ENCODE measurements around the gene OGFR.

- TF ChIP-seq CTCF (IDR thresholded peaks at IDR 0.05 in 2 of 3, conservative IDR thresholded peaks at IDR 0.05 in 1 of 3; ENCODE audit: borderline replicate concordance in 1 of 3, insufficient read depth in 1 of 3, low read depth in 2 of 3, low read length in 2 of 3) (no peak), EZH2phosphoT487 (IDR thresholded peaks at IDR 0.05; ENCODE audit: borderline replicate concordance) (no peak), ELF1 (IDR thresholded peaks at IDR 0.05; ENCODE audit: borderline replicate concordance, low read depth) (no peak), YY1 (IDR thresholded peaks at IDR 0.05; ENCODE audit: extremely low read depth, insufficient replicate concordance, low read depth, low read length) (no peak), POLR2A (IDR thresholded peaks at IDR 0.05; ENCODE audit: borderline replicate concordance, extremely low read depth, insufficient read depth, insufficient read length) (no peak), CBX3 (IDR thresholded peaks at IDR 0.05; ENCODE audit: low read depth) (no peak), SRF (IDR thresholded peaks at IDR 0.05; ENCODE audit: low read depth) (no peak), EGR1 (IDR thresholded peaks at IDR 0.05; ENCODE audit: low read depth) (no peak), MAX (IDR thresholded peaks at IDR 0.05) (no peak), CEBPB (IDR thresholded peaks at IDR 0.05; ENCODE audit: low read depth) (no peak)
Observed at GRCh38 chr20:62858058-62858830, 53.6 kb downstream of the OGFR start.

All from HCT116 (cell line).